CD4-positive, alpha-beta T cell treated with Interleukin-12 subunit alpha and Interleukin-12 subunit beta, for 1 hour (primary cell): ENCODE data around the gene PNMA6F.
"Not testable (repeated sequence)": the region's sequence is repeated elsewhere in the genome, so short reads cannot be mapped to it uniquely, and the experiment has no call there.

Experiments used
- DNase-seq: peaks from one replicate; pipeline ENCODE4 v3.0.0-alpha.2; 2020

The PNMA6F gene

DNA sequence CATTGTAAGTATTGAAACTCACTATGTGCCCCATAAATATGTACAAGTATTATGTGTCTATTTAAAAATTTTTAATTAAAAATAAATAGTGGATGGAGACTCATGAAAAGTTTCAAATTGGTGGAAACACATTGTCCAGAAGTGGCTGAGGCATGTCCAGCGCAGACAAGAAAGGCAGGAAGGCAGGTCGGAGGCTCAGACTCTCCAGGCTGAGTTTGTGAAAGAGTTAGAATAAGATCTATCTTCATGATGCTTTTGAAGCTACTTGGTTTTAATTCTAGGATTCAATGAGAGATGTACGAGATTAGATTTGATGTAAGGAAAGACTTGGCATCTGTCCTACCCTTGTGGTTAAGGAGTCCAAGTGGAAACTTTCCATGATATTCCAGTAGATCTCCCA lies 19.8 kb downstream of the PNMA6F start:
- no peak for DNase-seq

DNA sequence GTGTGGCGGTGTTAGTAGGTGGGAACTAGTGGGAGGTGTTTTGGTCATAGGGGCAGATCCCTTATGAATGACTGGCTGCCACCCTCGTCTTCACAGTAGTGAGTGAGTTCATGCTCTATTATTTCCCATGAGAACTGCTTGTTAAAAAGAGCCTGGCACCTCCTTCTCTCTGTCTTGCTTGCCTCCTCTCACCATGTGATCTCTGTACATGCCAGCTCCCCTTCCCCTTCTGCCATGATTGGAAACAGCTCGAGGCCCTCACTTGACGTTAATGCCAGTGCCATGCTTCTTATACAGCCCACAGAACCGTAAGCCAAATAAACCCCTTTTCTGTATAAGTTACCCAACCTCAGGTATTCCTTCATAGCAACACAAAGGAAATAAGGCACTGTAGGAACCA lies 21.7 kb downstream of the PNMA6F start:
- no peak for DNase-seq

DNA sequence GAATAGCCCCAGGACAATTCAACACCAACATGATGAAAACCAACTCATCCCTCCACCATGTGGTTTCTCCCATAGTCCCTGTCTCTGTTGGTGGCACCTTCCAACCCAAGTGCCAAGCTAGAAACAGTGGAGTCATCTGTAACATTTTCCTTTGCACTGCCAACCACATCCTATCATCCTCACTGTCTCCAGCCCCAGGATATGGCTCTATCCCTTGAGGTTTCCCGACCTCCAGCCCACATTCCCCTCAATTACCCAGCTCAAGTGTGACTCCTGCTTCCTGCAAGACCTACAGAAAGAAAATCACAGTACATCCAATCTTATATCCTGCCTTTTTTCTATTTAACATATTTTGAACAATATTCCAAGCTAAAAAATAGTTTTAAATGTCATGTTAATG lies 24.2 kb downstream of the PNMA6F start:
- DNase-seq = no peak

DNA sequence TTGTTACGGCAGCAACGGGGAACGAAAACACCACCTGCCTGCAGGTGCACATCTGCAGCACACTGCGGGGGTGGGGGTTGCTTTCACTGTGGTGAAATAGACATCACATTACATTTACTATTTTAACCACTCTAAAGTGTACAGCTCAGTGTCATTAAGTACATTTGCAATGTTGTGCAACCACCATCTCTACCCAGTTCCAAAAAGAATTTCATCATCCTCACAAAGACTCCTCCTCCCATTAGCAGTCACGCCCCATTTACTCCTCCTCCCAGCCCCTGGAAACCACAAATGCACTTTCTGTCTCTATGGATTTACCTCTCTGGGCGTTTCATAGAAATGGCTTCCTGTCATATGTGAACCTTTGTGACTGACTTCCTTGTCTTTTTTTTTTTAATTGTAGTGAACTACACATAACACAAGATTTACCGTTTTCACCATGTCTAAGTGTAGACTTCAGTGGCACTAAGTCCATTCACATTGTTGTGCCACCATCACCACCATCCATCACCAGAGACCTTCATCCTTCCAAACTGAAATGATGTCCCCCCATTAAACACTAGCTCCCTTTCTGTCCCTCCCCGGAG lies 28.0 kb downstream of the PNMA6F start:
- DNase-seq = not testable (repeated sequence)

DNA sequence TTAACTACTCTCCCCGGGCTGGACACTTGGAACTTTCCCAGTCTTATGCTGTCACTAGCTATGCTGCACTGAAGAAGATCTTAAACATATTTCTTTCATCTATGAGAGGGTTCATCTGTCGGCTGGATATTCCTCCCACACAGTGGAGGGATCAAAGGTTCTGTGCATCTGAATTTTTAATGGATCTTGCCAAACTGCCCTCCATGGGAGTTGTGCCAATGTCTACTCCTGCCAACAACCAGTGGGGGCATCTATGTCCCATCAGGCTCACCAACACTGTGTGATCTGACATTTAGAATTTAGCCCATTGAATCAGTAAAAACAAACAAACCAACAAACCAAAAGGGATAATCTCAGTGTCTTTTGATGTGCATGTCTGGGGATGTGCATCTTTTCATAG lies 32.8 kb downstream of the PNMA6F start:
- not testable (repeated sequence) for DNase-seq

DNA sequence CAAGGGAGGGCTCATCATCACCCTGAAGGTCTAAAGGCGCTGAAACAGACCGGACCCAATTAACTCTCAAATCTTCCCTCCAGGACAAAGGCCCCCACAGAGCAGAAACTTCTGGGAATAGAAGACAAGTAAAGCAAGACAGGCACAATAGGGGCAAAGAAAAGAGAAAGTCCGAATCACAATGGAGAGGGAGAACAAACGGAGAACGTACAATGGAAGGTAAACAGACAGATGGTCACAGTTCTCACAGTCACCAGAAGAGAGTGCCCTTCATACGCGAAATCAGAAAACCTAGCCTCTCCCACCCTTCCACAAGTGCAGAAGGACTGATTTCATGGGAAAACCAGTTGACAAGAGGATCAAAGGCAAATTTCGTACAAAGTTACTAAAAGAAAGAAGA lies 35.9 kb downstream of the PNMA6F start:
- DNase-seq = not testable (repeated sequence)

DNA sequence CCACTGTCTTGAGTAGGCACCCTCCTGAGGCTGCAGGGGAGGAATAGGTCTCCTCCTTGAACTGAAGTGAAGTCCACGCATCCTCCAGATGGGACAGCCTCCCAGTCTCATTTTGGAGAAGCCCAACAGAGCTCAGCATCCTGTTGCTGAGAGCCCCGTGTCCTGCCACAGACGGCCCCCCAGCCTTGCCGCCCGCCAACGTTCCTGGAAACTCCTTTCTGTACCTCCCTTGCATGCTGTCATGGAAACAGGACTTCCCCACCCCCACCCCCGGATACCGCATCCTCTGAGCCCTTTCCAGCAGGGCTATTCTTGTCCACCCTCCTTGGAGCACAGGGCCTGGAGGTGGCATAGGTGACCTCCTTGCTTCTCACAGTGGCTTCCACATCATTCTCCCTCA lies 37.6 kb downstream of the PNMA6F start:
- DNase-seq = not testable (repeated sequence)

DNA sequence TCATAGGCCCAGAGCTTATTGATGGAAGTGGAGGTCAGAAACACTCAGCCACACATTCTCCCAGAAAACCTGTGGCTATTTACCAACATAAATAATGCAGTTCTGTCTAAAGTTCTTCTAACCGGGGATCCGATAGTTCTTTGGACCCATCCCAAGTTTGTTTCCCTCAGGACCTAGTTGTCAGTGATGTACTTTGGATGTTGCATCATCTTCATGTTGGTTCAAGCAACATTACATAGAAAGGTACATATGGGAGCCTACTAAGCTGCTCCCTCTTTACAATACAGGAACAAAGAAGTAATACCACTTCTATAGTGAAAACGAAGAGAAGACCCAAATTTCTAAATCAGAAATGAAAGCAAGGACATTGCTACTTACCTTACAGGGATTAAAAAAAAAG lies 39.8 kb downstream of the PNMA6F start:
- not testable (repeated sequence) for DNase-seq

DNA sequence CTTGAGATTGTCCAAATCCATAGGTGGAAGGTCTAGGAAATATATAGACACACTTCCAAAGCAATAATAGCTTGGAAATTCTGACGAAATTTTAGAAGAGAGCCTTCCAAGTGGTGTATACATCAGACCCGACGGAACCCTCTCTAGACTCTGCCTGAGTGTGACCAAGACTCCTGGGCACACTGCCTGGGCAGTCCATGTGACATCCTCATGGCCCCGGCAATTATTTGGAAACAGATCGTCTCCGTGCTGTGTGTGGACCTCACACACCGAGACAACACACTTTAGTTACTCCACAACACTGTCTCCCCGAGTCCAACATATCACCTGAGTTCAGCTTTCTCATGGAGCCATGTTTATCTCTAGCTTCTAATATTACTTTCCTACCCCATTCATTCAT lies 42.3 kb downstream of the PNMA6F start:
- not testable (repeated sequence) for DNase-seq

DNA sequence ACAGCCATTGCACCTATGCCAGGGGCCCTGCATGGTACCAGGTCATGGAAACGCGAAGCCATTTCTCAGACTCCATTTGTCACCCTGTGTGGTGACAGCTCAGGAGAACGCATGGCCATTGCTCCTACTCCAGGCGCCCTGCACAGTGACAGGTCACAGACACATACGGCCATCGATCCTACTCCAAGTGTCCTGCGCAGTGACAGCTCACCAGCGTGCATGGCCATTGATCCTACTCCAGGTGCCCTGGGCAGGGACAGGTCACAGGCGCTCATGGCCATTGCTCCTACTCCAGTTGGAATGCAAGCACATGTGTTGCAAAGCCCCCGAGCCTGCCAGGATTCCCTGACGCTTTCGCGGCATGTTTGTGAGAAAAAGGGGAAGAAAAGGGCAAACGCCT lies 45.5 kb downstream of the PNMA6F start:
- not testable (repeated sequence) for DNase-seq

DNA sequence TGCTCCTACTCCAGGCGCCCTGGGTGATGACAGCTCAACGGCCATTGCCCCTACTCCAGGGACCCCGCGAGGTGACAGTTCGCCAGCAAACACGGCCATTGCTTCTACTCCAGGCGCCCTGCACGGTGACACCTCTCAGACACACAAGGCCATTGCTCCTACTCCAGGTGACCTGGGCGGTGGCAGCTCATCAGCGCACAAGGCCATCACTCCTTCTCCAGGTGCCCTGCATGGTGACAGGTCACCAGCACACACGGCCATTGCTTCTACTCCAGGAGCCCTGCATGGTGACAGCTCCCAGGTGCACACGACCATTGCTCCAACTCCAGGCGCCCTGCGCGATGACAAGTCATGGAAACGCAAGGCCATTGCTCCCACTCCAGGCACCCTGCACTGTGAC lies 46.1 kb downstream of the PNMA6F start:
- DNase-seq = not testable (repeated sequence)

DNA sequence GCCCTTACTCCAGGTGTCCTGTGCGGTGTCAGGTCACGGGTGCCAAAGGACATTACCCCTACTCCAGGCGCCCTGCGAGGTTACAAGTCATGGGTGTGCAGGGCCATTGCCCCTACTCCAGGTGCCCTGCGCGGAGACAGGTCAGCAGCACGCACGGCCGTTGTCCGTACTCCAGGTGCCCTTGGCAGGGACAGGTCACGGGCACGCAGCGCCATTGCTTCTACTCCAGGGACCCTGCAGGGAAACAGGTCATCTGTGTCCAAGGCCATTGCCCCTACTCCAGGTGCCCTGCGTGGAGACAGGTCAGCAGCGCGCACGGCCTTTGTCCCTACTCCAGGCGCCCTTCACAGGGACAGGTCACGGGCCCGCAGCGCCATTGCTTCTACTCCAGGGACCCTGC lies 49.0 kb downstream of the PNMA6F start:
- not testable (repeated sequence) for DNase-seq

DNA sequence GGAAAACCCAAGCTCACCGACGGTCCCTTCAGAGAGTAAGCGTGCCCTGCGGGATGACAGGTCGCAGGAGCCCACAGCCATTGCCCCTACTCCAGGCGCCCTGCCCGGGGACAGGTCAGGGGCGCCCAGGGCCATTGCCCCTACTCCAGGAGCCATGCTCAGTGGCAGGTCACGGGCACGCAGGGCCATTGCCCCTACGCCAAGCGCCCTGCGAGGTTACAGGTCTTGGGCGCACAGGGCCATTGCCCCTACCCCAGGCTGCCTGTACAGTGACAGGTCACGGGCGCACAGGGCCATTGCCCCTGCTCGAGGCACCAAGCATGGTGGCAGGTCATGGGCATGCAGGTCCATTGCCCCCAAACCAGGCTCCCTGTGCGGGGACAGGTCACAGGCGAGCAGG lies 49.5 kb downstream of the PNMA6F start:
- not testable (repeated sequence) for DNase-seq
